ENCODE measurements around the gene DUSP11.
"Not testable (repeated sequence)": the region's sequence is repeated elsewhere in the genome, so short reads cannot be mapped to it uniquely, and the experiment has no call there.

- TF ChIP-seq CTCF (IDR thresholded peaks at IDR 0.05; ENCODE audit: low read depth, low read length, missing input control); FOXA1 (IDR thresholded peaks at IDR 0.05); JUND (IDR thresholded peaks at IDR 0.05); NR2F2 (IDR thresholded peaks at IDR 0.05); ZBTB33 (IDR thresholded peaks at IDR 0.05); EGR1 (IDR thresholded peaks at IDR 0.05; ENCODE audit: low read depth in 2 of 2); GABPA (IDR thresholded peaks at IDR 0.05 in 1 of 2, conservative IDR thresholded peaks at IDR 0.05 in 1 of 2): not testable (repeated sequence)
Measured at GRCh38 chr2:73717695-73718094, 62.2 kb downstream of the DUSP11 start.
